ENCODE measurements around the gene SLC27A2. TPM values are rescaled to one million over a fixed set of nuclear protein-coding genes. Genes with fewer than 3 reads are reported as not detected.

The SLC27A2 gene
- total and polyA plus RNA-seq, 4 donors: 80.2 to 504 (median 216) TPM

DNA sequence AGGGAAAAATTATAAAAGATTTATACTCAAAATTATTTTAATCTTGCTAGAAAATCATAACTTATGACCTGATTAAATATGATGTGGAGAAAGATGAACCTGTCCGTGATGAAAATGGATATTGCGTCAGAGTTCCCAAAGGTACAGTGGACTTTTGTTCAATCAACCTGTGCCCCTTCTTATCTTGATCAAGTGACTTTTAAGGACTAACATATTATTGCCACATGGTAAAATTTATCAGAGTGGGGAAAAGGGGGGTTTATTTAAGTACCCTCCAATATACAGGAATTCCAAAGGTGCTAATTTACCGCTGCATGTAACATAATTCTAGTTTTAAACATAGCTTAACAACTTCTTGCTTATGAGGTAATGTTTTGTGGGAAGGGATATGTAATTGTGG lies 43.9 kb downstream of the SLC27A2 start:
- H3K36me3 ChIP-seq (ENCODE audit: control insufficient read depth in 4 of 4, insufficient read depth in 3 of 4, low read depth in 1 of 4, low read length in 3 of 4): peaks cover 0 to 49% (median 26%) of the 10 kb centered on the region in 4 donors
- H3K9me3 ChIP-seq (ENCODE audit: control insufficient read depth in 4 of 4, low read length in 3 of 4): no peaks in the 10 kb centered on the region
- H3K27ac ChIP-seq (ENCODE audit: low read depth in 1 of 2, low read length in 2 of 2): peak overlapping the region; percentile 60 to 65
- H3K4me3 ChIP-seq (ENCODE audit: low read depth in 1 of 3, low read length in 3 of 3): no peak overlapping the region
- TF ChIP-seq YY1 (IDR thresholded peaks at IDR 0.05): peak; percentile 39
- no peak for TF ChIP-seq NR2F2 (IDR thresholded peaks at IDR 0.05)
- TF ChIP-seq, protein P1, sequence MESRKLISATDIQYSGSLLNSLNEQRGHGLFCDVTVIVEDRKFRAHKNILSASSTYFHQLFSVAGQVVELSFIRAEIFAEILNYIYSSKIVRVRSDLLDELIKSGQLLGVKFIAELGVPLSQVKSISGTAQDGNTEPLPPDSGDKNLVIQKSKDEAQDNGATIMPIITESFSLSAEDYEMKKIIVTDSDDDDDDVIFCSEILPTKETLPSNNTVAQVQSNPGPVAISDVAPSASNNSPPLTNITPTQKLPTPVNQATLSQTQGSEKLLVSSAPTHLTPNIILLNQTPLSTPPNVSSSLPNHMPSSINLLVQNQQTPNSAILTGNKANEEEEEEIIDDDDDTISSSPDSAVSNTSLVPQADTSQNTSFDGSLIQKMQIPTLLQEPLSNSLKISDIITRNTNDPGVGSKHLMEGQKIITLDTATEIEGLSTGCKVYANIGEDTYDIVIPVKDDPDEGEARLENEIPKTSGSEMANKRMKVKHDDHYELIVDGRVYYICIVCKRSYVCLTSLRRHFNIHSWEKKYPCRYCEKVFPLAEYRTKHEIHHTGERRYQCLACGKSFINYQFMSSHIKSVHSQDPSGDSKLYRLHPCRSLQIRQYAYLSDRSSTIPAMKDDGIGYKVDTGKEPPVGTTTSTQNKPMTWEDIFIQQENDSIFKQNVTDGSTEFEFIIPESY (IDR thresholded peaks at IDR 0.05): peak; percentile 46
- TF ChIP-seq TAF1 (conservative IDR thresholded peaks at IDR 0.05): no peak
- peak; percentile 56 for TF ChIP-seq SP1 (IDR thresholded peaks at IDR 0.05)
- no peak for TF ChIP-seq FOXA1 (IDR thresholded peaks at IDR 0.05)
- TF ChIP-seq HNF4A (conservative IDR thresholded peaks at IDR 0.05): peak; percentile 91 to 96
- peak; percentile 78 to 95 for TF ChIP-seq RXRA (IDR thresholded peaks at IDR 0.05)
- TF ChIP-seq HNF4G (IDR thresholded peaks at IDR 0.05): peak; percentile 68
- TF ChIP-seq, protein P2, sequence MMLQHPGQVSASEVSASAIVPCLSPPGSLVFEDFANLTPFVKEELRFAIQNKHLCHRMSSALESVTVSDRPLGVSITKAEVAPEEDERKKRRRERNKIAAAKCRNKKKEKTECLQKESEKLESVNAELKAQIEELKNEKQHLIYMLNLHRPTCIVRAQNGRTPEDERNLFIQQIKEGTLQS (IDR thresholded peaks at IDR 0.05): peak; percentile 65
- peak; percentile 28 for TF ChIP-seq FOXA2 (IDR thresholded peaks at IDR 0.05)
- TF ChIP-seq EGR1 (IDR thresholded peaks at IDR 0.05; ENCODE audit: low read depth in 2 of 2): no peak
- TF ChIP-seq, protein P3, sequence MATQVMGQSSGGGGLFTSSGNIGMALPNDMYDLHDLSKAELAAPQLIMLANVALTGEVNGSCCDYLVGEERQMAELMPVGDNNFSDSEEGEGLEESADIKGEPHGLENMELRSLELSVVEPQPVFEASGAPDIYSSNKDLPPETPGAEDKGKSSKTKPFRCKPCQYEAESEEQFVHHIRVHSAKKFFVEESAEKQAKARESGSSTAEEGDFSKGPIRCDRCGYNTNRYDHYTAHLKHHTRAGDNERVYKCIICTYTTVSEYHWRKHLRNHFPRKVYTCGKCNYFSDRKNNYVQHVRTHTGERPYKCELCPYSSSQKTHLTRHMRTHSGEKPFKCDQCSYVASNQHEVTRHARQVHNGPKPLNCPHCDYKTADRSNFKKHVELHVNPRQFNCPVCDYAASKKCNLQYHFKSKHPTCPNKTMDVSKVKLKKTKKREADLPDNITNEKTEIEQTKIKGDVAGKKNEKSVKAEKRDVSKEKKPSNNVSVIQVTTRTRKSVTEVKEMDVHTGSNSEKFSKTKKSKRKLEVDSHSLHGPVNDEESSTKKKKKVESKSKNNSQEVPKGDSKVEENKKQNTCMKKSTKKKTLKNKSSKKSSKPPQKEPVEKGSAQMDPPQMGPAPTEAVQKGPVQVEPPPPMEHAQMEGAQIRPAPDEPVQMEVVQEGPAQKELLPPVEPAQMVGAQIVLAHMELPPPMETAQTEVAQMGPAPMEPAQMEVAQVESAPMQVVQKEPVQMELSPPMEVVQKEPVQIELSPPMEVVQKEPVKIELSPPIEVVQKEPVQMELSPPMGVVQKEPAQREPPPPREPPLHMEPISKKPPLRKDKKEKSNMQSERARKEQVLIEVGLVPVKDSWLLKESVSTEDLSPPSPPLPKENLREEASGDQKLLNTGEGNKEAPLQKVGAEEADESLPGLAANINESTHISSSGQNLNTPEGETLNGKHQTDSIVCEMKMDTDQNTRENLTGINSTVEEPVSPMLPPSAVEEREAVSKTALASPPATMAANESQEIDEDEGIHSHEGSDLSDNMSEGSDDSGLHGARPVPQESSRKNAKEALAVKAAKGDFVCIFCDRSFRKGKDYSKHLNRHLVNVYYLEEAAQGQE (IDR thresholded peaks at IDR 0.05): peak; percentile 66
- peak in 1 of 2 donors; percentile 35 for TF ChIP-seq GABPA (IDR thresholded peaks at IDR 0.05 in 1 of 2, conservative IDR thresholded peaks at IDR 0.05 in 1 of 2)
- peak in 1 of 2 donors; percentile 38 for TF ChIP-seq RAD21 (IDR thresholded peaks at IDR 0.05)
- TF ChIP-seq, protein P4, sequence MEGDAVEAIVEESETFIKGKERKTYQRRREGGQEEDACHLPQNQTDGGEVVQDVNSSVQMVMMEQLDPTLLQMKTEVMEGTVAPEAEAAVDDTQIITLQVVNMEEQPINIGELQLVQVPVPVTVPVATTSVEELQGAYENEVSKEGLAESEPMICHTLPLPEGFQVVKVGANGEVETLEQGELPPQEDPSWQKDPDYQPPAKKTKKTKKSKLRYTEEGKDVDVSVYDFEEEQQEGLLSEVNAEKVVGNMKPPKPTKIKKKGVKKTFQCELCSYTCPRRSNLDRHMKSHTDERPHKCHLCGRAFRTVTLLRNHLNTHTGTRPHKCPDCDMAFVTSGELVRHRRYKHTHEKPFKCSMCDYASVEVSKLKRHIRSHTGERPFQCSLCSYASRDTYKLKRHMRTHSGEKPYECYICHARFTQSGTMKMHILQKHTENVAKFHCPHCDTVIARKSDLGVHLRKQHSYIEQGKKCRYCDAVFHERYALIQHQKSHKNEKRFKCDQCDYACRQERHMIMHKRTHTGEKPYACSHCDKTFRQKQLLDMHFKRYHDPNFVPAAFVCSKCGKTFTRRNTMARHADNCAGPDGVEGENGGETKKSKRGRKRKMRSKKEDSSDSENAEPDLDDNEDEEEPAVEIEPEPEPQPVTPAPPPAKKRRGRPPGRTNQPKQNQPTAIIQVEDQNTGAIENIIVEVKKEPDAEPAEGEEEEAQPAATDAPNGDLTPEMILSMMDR (IDR thresholded peaks at IDR 0.05; ENCODE audit: low read depth, low read length, missing input control): no peak
- TF ChIP-seq, protein P5, sequence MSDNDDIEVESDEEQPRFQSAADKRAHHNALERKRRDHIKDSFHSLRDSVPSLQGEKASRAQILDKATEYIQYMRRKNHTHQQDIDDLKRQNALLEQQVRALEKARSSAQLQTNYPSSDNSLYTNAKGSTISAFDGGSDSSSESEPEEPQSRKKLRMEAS (IDR thresholded peaks at IDR 0.05): no peak
- TF ChIP-seq JUND (IDR thresholded peaks at IDR 0.05): peak in 1 of 2 donors; percentile 78
- peaks cover 3 to 31% (median 23%) of the 10 kb centered on the region in 4 donors for H3K4me1 ChIP-seq (ENCODE audit: control insufficient read depth in 4 of 4, insufficient read depth in 4 of 4, low read length in 3 of 4)
- no peak for DNase-seq (ENCODE audit: low spot score)
- H3K27me3 ChIP-seq (ENCODE audit: control insufficient read depth in 4 of 4, insufficient read depth in 4 of 4, low read length in 3 of 4): no peaks in the 10 kb centered on the region
- WGBS: 42% methylated on average over 3 of the region's 3 CpGs
- H3K9ac ChIP-seq (ENCODE audit: low read depth in 1 of 2, low read length in 2 of 2): peak overlapping the region in 1 of 2 donors; percentile 18
